Mucosa of rectum (tissue), 2 donors: Measurements from ENCODE around the gene C3orf52.

Source experiments
- H3K27ac ChIP-seq, 2 donors: one replicate each; pipeline ENCODE4 v1.7.0; 2013; ENCODE audit warnings: inconsistent platforms in 2 of 2, low read depth in 2 of 2, low read length in 2 of 2
- H3K27me3 ChIP-seq, 2 donors: one replicate each; pipeline ENCODE4 v1.7.0; 2013; ENCODE audit warnings: low read length in 2 of 2; ENCODE audit not compliant: control insufficient read depth in 2 of 2, insufficient read depth in 2 of 2
- H3K36me3 ChIP-seq, 2 donors: one replicate each; pipeline ENCODE4 v1.7.0; 2013; ENCODE audit warnings: low read length in 2 of 2; ENCODE audit not compliant: control insufficient read depth in 2 of 2, insufficient read depth in 2 of 2
- H3K4me1 ChIP-seq, 2 donors: one replicate each; pipeline ENCODE4 v1.7.0; 2013; ENCODE audit warnings: low read length in 2 of 2, mild to moderate bottlenecking in 1 of 2; ENCODE audit not compliant: control insufficient read depth in 2 of 2, insufficient read depth in 2 of 2
- H3K4me3 ChIP-seq, 2 donors: one replicate each; pipeline ENCODE4 v1.7.0; 2013; ENCODE audit warnings: low read length in 2 of 2
- H3K9ac ChIP-seq, 2 donors: one replicate each; pipeline ENCODE4 v1.7.0; 2013; ENCODE audit warnings: low read length in 2 of 2, low read depth in 1 of 2, mild to moderate bottlenecking in 1 of 2
- H3K9me3 ChIP-seq, 2 donors: one replicate each; pipeline ENCODE4 v1.7.0; 2013; ENCODE audit warnings: low read length in 2 of 2; ENCODE audit not compliant: control insufficient read depth in 2 of 2
- donor health status: healthy.
- donor health status: Normal muscosa, but diverticular disease.

The C3orf52 gene

DNA sequence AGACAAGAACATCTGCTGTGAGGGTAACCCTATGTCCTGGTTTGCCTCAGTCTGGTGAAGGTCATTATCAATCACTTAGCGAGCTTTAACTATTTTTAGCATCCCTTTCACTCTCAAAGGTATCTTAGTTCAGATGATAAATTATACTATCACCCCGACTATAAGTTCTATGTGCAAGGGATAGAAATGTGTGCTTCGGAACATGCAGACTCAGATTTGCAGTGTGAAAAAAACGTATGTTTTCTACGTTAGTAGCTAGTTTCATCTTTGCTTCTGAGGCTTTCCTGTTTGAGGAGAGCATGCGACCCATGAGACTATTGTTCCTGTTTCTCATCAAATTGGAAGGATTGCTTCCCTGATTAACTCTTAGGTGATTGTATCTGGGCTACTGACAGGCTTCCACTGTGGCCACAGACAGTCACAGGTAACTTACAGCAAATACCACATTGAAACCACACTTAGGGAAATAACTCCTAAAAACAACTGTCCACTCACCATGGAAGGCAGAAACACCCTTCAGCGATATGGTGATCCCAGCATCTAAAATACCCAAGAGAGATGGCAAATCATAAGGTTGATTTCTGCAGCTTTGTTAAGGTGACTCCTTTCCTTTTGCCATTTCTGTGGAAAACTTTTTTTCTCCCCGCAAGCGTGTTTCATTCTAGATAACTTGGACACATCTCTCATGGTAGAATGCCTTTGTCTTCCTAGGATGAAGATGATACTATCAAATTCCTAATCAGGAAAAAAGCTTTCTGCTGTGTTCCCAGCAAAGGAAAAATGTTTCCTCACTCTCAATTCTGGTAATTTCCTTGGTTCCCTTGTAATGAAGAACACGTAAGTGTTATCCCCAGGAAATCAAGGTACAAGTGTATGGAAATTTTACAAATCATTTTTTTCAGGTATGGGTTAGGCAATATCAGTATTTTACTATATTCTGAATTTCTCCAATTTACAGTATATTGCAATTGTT lies 41.6 kb downstream of the C3orf52 start:
- Histone ChIP-seq H3K9ac (no peak overlapping the region), H3K4me3 (peak overlapping the region in 1 of 2 donors; percentile 34), H3K4me1 (no peaks in the 10 kb centered on the region), H3K9me3 (no peaks in the 10 kb centered on the region), H3K36me3 (peaks cover 3 to 6% of the 10 kb centered on the region in 2 donors), H3K27me3 (no peaks in the 10 kb centered on the region), H3K27ac (peak overlapping the region in 1 of 2 donors; percentile 53)

DNA sequence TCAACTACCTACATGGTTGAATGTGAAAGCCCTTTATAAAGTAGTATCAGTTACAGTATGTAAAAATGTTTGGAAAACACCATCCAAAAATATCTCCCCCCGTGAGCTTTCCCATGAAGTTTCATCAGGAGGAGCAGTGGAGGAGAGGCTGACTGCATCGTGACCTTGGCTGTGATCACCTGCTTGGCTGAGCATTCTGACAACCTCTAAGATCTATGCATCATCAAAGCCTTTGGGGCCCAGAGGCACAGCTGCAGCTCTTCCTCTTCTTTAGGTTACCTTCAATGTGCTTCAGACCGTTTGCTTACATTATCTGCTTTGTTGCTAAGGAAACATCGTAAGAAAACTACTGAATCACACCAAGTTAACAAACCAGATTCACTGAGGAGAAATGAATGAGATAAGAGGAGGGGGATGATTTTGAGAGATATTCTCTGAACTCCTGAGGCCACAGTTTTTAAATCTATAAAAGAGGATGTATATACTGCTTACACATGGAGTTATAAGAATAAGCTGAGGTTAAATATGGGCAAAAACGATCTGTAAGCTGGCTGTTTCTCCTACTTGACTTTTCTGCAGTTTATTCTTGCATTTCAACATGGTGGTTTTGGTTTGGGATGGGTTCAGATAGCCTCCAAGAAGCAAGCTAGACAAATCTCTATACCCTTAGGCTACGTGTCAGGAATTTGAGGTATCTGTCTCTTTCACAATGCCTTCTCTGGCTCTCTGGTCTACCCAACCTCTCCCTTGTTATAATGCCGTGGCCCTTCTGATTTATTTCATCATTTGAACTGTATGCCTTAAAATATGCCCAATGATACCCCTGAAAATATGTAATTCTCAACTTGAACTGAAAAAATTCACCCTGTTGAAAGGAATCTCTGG lies 42.9 kb downstream of the C3orf52 start:
- Histone ChIP-seq H3K4me1 (peaks cover 0 to 3% of the 10 kb centered on the region in 2 donors), H3K27ac (peak overlapping the region in 1 of 2 donors; percentile 3), H3K27me3 (no peaks in the 10 kb centered on the region), H3K9me3 (no peaks in the 10 kb centered on the region), H3K36me3 (peaks cover 0 to 6% of the 10 kb centered on the region in 2 donors), H3K9ac (no peak overlapping the region), H3K4me3 (no peak overlapping the region)

DNA sequence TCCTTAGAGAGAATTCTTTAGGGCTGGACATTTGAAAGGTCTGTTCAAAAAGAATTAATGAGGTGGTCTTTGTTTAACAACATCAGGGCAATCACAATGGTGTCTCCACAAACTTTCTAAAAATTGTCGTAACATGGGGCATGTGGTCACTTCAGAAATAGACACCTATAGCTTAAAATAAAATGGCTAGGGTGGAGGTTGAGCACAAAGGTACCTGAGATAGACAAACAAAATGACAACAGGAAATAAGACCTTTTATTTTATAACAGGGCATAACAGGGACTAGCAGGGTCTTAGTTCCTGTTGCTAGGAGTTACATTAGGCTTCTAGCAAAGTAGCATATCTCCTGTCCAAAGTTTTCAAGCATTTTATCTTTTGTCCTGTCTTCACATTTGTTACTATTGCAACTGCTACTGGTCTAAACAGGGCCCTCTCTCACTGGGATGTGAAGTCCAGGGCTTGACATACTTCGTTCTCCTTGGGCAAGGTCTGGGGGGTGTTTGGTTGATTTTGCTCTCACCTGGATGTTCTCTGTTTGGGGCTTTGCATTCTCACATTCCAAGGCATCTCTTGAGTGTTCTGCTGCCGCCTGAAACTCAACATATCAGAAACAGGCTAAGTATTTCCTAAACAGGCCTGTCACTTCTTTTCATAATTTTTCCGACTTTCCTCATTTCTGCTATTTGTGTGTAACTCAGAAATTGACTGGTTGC lies 43.9 kb downstream of the C3orf52 start:
- no peaks in the 10 kb centered on the region for H3K27me3 ChIP-seq
- H3K4me1 ChIP-seq = peaks cover 0 to 5% of the 10 kb centered on the region in 2 donors
- peaks cover 0 to 6% of the 10 kb centered on the region in 2 donors for H3K36me3 ChIP-seq
- H3K9ac ChIP-seq = no peak overlapping the region
- no peak overlapping the region for H3K27ac ChIP-seq
- no peaks in the 10 kb centered on the region for H3K9me3 ChIP-seq
- no peak overlapping the region for H3K4me3 ChIP-seq

DNA sequence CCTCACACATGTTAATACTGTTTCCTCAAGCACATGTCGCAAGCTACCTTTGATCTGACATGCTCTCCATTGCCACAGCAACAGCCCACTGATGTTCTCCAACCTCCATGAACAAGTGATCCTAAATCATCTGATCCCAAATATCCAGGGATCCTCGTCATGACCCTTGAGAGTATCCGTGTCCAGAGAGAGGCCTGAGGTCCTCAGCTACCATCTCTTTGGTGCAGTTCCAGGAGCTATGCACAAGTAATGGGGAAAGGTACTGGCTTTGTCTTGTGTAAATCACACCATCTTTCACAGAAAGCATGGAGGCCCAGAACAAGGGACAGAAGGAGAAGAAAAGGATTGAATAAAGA lies 44.4 kb downstream of the C3orf52 start:
- no peaks in the 10 kb centered on the region for H3K27me3 ChIP-seq
- H3K4me1 ChIP-seq = peaks cover 0 to 5% of the 10 kb centered on the region in 2 donors
- no peak overlapping the region for H3K27ac ChIP-seq
- H3K9me3 ChIP-seq = no peaks in the 10 kb centered on the region
- H3K36me3 ChIP-seq = peaks cover 0 to 6% of the 10 kb centered on the region in 2 donors
- no peak overlapping the region for H3K4me3 ChIP-seq
- no peak overlapping the region for H3K9ac ChIP-seq

DNA sequence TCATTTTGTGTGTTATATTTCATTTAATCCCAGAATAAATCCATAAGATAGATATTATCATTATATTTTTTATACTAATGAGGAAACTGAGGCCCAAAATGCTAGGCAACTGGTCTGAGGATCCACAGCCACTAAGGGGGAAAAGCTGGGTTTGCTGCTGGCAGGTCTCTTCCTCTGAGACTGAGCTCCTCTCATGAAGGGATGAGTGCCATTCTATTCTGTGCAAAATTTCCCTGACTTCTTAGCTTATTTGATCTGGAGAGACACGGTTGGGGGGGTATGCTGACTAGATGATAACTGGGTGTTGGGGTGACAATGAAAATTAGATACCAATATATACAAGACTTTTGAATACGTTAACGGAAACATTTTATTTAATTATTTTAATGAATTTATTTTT lies 44.9 kb downstream of the C3orf52 start:
- peaks cover 0 to 5% of the 10 kb centered on the region in 2 donors for H3K4me1 ChIP-seq
- no peak overlapping the region for H3K9ac ChIP-seq
- no peak overlapping the region for H3K27ac ChIP-seq
- no peaks in the 10 kb centered on the region for H3K27me3 ChIP-seq
- peaks cover 0 to 6% of the 10 kb centered on the region in 2 donors for H3K36me3 ChIP-seq
- no peak overlapping the region for H3K4me3 ChIP-seq
- H3K9me3 ChIP-seq = no peaks in the 10 kb centered on the region

DNA sequence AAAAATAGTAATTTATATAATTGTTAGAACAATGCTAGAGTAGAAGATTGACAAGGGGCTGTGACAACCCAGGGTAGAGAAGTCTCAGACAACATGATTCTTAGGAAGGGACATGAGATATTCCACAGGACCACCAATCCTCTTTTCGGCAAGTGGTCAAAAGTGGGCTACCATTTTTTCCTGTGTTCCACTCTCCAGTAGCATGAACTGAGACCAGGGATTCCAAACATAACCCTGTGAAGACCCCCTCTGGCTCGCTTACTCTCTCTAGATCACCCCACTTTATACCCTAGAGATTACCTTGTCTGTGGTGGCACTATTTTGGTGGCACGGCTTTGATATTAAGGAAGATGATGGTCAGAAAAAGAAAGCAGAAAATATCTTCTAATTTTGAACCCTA lies 45.9 kb downstream of the C3orf52 start:
- no peaks in the 10 kb centered on the region for H3K27me3 ChIP-seq
- no peaks in the 10 kb centered on the region for H3K9me3 ChIP-seq
- no peak overlapping the region for H3K4me3 ChIP-seq
- no peak overlapping the region for H3K27ac ChIP-seq
- no peak overlapping the region for H3K9ac ChIP-seq
- H3K36me3 ChIP-seq = peaks cover 0 to 6% of the 10 kb centered on the region in 2 donors
- H3K4me1 ChIP-seq = peaks cover 0 to 5% of the 10 kb centered on the region in 2 donors

DNA sequence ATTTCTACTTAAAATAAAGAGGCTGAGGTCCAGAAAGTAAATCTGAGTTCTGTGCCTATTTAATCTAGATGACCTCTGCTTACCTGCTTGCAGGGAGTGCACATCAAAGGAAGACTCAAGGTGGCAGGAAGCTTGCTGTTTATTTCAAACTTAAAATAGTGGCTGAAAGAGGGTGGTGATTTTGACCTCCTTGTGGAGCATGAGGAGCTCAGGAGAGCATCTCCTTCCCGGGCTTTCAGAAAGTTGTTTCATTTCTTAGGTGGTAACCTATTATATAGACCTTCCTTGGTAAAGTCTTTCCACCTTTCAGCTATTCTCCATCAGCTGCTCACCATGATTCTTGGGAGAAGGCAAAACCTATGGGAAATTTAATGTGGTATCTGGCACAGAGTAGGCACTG lies 46.4 kb downstream of the C3orf52 start:
- no peaks in the 10 kb centered on the region for H3K9me3 ChIP-seq
- peak overlapping the region in 1 of 2 donors; percentile 0 for H3K9ac ChIP-seq
- peak overlapping the region; percentile 38 to 39 for H3K27ac ChIP-seq
- H3K4me3 ChIP-seq = peak overlapping the region; percentile 20 to 65
- H3K4me1 ChIP-seq = peaks cover 0 to 5% of the 10 kb centered on the region in 2 donors
- H3K27me3 ChIP-seq = no peaks in the 10 kb centered on the region
- peaks cover 0 to 6% of the 10 kb centered on the region in 2 donors for H3K36me3 ChIP-seq

DNA sequence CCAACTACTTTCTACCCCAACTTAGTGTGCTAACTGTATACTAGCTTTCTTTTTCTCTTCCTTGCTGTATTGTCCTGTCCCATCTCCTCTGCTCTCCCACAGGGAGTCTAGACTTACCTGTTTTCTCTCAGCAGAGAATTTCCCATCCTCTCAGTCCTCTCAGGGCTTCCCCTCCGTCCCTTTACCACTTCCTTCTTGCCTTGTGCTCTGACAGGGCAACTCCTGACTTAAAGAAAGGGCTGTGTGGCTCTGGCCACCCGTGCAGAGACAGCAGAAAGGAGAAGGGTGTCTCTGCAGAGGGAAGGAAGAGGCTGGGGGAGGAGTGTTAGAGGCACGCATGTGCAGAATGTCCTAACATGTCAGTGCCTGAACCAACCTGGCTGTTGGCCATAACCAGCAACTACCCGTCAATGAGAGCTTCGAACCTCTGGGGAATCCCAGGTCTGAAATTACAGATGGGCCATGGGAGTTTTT lies 46.8 kb downstream of the C3orf52 start, which contains the start of gene GCSAM:
TSS of gene GCSAM (minus strand) at position 274 of the 474 bp plus-strand sequence. CDS start at position 146, 128 bp downstream.
- peaks cover 0 to 5% of the 10 kb centered on the region in 2 donors for H3K4me1 ChIP-seq
- H3K9me3 ChIP-seq = no peaks in the 10 kb centered on the region
- H3K27me3 ChIP-seq = no peaks in the 10 kb centered on the region
- H3K9ac ChIP-seq = peak within 1 kb of the TSS in 1 of 2 donors; percentile 0
- H3K4me3 ChIP-seq = peak within 1 kb of the TSS; percentile 20 to 65
- H3K36me3 ChIP-seq = peaks cover 0 to 4% of the 10 kb centered on the region in 2 donors
- H3K27ac ChIP-seq = peak within 1 kb of the TSS; percentile 38 to 39

DNA sequence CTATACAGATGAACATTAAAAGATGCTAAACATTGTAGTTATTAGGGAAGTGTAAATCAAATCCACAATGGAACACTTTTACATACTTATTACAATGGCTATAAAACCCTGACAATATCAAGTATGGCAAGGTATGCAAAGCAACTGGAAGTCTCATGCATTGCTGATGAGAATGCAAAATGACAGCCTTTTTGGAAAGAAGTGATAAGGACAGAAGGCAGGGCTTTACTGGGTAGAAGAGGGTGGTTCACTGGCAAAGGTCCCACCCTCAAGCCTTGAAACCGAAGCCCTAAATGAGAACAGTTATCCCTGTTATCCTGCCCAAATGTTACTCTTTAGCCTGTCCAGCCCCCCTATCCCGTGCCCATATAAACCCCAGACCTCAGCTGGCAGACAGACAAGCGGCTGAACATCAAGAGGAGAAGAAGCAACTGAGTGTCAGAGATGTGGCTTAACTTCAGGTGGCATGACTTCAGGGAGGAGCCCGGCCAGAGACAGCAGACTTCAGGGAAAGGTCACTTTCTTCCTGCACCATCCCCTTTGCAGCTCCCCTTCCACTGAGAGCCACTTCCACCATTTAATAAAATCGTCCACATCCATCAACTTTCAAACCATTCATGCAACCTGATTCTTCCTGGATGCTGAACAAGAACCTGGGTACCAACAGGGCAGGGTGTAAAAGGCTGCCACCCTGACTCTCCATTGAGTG lies 47.6 kb downstream of the C3orf52 start:
- Histone ChIP-seq H3K27ac (peak overlapping the region in 1 of 2 donors; percentile 39), H3K9me3 (no peaks in the 10 kb centered on the region), H3K9ac (no peak overlapping the region), H3K27me3 (no peaks in the 10 kb centered on the region), H3K36me3 (peaks cover 0 to 2% of the 10 kb centered on the region in 2 donors), H3K4me3 (no peak overlapping the region), H3K4me1 (peaks cover 0 to 5% of the 10 kb centered on the region in 2 donors)
